IMR-90 (cell line): ENCODE measurements around the gene LCE1E. TPM values are rescaled to one million over a fixed set of nuclear protein-coding genes. Genes with fewer than 3 reads are reported as not detected.

Source experiments
- ATAC-seq: fragments of 200-7000 bp; cut with Tn5 transposase; 2 replicates; pipeline ENCODE4 v1.9.1; 2020; ENCODE audit warnings: low read depth, mild to moderate bottlenecking, moderate library complexity
- BruUV-seq: library from RNA; stranded (reverse); fragments of 400-500 nt; replicated peaks from 2 replicates; lab custom pipeline; 2021; lab: Mats Ljungman, UMichigan
- CTCF ChIA-PET: fragments of 300-600 bp; formaldehyde crosslinking; extraction: SDS; loops from one replicate; lab custom pipeline; 2021; ENCODE audit warnings: antibody characterized with exemption; lab: Yijun Ruan, JAX
- POLR2A ChIA-PET: fragments of 300-600 bp; sonication (Branson Sonifier 250); formaldehyde crosslinking; loops from one replicate; lab custom pipeline; 2022; ENCODE audit warnings: antibody characterized with exemption; ENCODE audit not compliant: unreplicated experiment; lab: Charles Lee
- DNase-seq: peaks from one replicate; pipeline ENCODE4 v3.0.0; 2013
- H2AFZ ChIP-seq: replicated peaks from 2 replicates; pipeline ENCODE3; 2013; ENCODE audit warnings: low read length, mild to moderate bottlenecking; ENCODE audit not compliant: poor library complexity
- H2AK5ac ChIP-seq: 2 replicates; pipeline ENCODE4 v1.6.1; 2013; ENCODE audit warnings: low read depth, low read length, inconsistent platforms
- H2AK9ac ChIP-seq: replicated peaks from 2 replicates; pipeline ENCODE3; 2013; ENCODE audit warnings: mild to moderate bottlenecking, low read depth, low read length, moderate library complexity; ENCODE audit not compliant: poor library complexity
- H2BK120ac ChIP-seq: 2 replicates; pipeline ENCODE4 v1.6.1; 2013; ENCODE audit warnings: low read depth, low read length, inconsistent platforms
- H2BK15ac ChIP-seq: 3 replicates; pipeline ENCODE4 v1.6.1; 2013; ENCODE audit warnings: low read depth, low read length, inconsistent platforms
- H2BK20ac ChIP-seq: 2 replicates; pipeline ENCODE4 v1.6.1; 2013; ENCODE audit warnings: low read depth, mild to moderate bottlenecking, inconsistent platforms, low read length, moderate library complexity
- H2BK5ac ChIP-seq: 2 replicates; pipeline ENCODE4 v1.6.1; 2013; ENCODE audit warnings: mild to moderate bottlenecking, low read depth, low read length, inconsistent platforms; ENCODE audit not compliant: poor library complexity, severe bottlenecking
- H3K14ac ChIP-seq: replicated peaks from 2 replicates; pipeline ENCODE4 v1.6.1; 2013; ENCODE audit warnings: low read depth, low read length, inconsistent platforms
- H3K18ac ChIP-seq: 2 replicates; pipeline ENCODE4 v1.6.1; 2013; ENCODE audit warnings: low read depth, low read length, control low read depth
- H3K23ac ChIP-seq: 2 replicates; pipeline ENCODE4 v1.6.1; 2013; ENCODE audit warnings: low read depth, low read length, inconsistent platforms
- H3K27ac ChIP-seq: 2 replicates; pipeline ENCODE4 v1.5.1; 2013; ENCODE audit warnings: mild to moderate bottlenecking, control low read depth, low read length; ENCODE audit not compliant: insufficient read depth
- H3K27me3 ChIP-seq: 2 replicates; pipeline ENCODE4 v1.6.1; 2013; ENCODE audit warnings: low read length; ENCODE audit not compliant: control insufficient read depth, insufficient read depth
- H3K36me3 ChIP-seq: 2 replicates; pipeline ENCODE4 v1.6.1; 2013; ENCODE audit warnings: low read length, mixed read lengths; ENCODE audit not compliant: control insufficient read depth, insufficient read depth
- H3K4ac ChIP-seq: 2 replicates; pipeline ENCODE4 v1.6.1; 2013; ENCODE audit warnings: low read depth, low read length, inconsistent platforms
- H3K4me1 ChIP-seq: 2 replicates; pipeline ENCODE4 v1.6.1; 2013; ENCODE audit warnings: low read length, mixed read lengths; ENCODE audit not compliant: control insufficient read depth, insufficient read depth
- H3K4me2 ChIP-seq: 2 replicates; pipeline ENCODE4 v1.6.1; 2013; ENCODE audit warnings: low read depth, mild to moderate bottlenecking, control low read depth, low read length, moderate library complexity
- H3K4me3 ChIP-seq: 2 replicates; pipeline ENCODE4 v1.5.1; 2013; ENCODE audit warnings: low read depth, mild to moderate bottlenecking, control low read depth, low read length, moderate library complexity; ENCODE audit not compliant: insufficient read depth
- H3K56ac ChIP-seq: 2 replicates; pipeline ENCODE4 v1.6.1; 2013; ENCODE audit warnings: low read length, inconsistent platforms; ENCODE audit not compliant: insufficient read depth; ENCODE audit errors: extremely low read depth
- H3K79me1 ChIP-seq, 2 experiments: 2 replicates each; pipeline ENCODE4 v1.6.1; 2013; ENCODE audit warnings: low read length in 2 of 2, inconsistent platforms in 1 of 2, low read depth in 1 of 2
- H3K9ac ChIP-seq: 2 replicates; pipeline ENCODE4 v1.6.1; 2013; ENCODE audit warnings: low read depth, low read length, control low read depth
- H3K9me1 ChIP-seq: 2 replicates; pipeline ENCODE4 v1.6.1; 2013; ENCODE audit warnings: low read length, inconsistent platforms; ENCODE audit not compliant: insufficient read depth
- H3K9me3 ChIP-seq: 2 replicates; pipeline ENCODE4 v1.6.1; 2013; ENCODE audit warnings: low read length; ENCODE audit not compliant: control insufficient read depth, insufficient read depth
- H4K20me1 ChIP-seq: 2 replicates; pipeline ENCODE4 v1.6.1; 2013; ENCODE audit warnings: low read length, inconsistent platforms; ENCODE audit not compliant: insufficient read depth
- H4K5ac ChIP-seq: 2 replicates; pipeline ENCODE4 v1.6.1; 2013; ENCODE audit warnings: mild to moderate bottlenecking, low read depth, low read length, control low read depth
- H4K8ac ChIP-seq, 2 experiments: 2 replicates each; pipeline ENCODE4 v1.6.1; 2013; ENCODE audit warnings: low read depth in 2 of 2, low read length in 2 of 2, control low read depth in 1 of 2, inconsistent platforms in 1 of 2
- H4K91ac ChIP-seq: 2 replicates; pipeline ENCODE4 v1.6.1; 2013; ENCODE audit warnings: low read depth, low read length, inconsistent platforms; ENCODE audit not compliant: insufficient read depth
- BHLHE40 ChIP-seq: fragments of 150-350 bp; IDR thresholded peaks from 2 replicates; pipeline ENCODE4 v1.6.1; 2016; ENCODE audit warnings: mild to moderate bottlenecking, low read depth, low read length
- CEBPB ChIP-seq: IDR thresholded peaks from 2 replicates; pipeline ENCODE4 v1.6.1; 2012; ENCODE audit warnings: low read depth, low read length, improper control_type of control experiment
- CHD1 ChIP-seq: IDR thresholded peaks from 2 replicates; pipeline ENCODE4 v1.6.1; 2012; ENCODE audit warnings: low read depth, low read length, improper control_type of control experiment
- CTCF ChIP-seq: conservative IDR thresholded peaks from 2 replicates; pipeline ENCODE4 v1.5.1; 2012; ENCODE audit warnings: mild to moderate bottlenecking, low read depth, low read length, improper control_type of control experiment
- ELK1 ChIP-seq: fragments of 150-350 bp; IDR thresholded peaks from 2 replicates; pipeline ENCODE4 v1.6.1; 2016; ENCODE audit warnings: low read depth, mild to moderate bottlenecking, low read length, moderate library complexity, borderline replicate concordance
- FOS ChIP-seq: fragments of 150-350 bp; IDR thresholded peaks from 2 replicates; pipeline ENCODE4 v1.6.1; 2016; ENCODE audit warnings: low read depth, low read length
- MAZ ChIP-seq: IDR thresholded peaks from 2 replicates; pipeline ENCODE4 v1.6.1; 2012; ENCODE audit warnings: low read depth, mild to moderate bottlenecking, low read length, improper control_type of control experiment, moderate library complexity, borderline replicate concordance
- MXI1 ChIP-seq: IDR thresholded peaks from 2 replicates; pipeline ENCODE4 v1.6.1; 2012; ENCODE audit warnings: low read depth, mild to moderate bottlenecking, low read length, moderate library complexity, borderline replicate concordance
- NFE2L2 ChIP-seq: fragments of 150-350 bp; IDR thresholded peaks from 2 replicates; pipeline ENCODE4 v1.6.1; 2016; ENCODE audit warnings: low read depth, mild to moderate bottlenecking, low read length
- POLR2A ChIP-seq: IDR thresholded peaks from 2 replicates; pipeline ENCODE4 v1.6.1; 2012; ENCODE audit warnings: mild to moderate bottlenecking, low read depth, low read length
- RAD21 ChIP-seq: IDR thresholded peaks from 2 replicates; pipeline ENCODE4 v1.6.1; 2012; ENCODE audit warnings: low read length, improper control_type of control experiment
- RCOR1 ChIP-seq: IDR thresholded peaks from 2 replicates; pipeline ENCODE4 v1.6.1; 2012; ENCODE audit warnings: mild to moderate bottlenecking, low read length, improper control_type of control experiment; ENCODE audit not compliant: insufficient replicate concordance
- RFX5 ChIP-seq: IDR thresholded peaks from 2 replicates; pipeline ENCODE4 v1.8.0; 2012; ENCODE audit warnings: low read depth, mild to moderate bottlenecking, low read length, moderate library complexity
- SMC3 ChIP-seq: fragments of 150-350 bp; IDR thresholded peaks from 2 replicates; pipeline ENCODE4 v1.6.1; 2016; ENCODE audit warnings: low read depth, mild to moderate bottlenecking, antibody characterized with exemption, low read length, moderate library complexity
- WGBS, 2 experiments: methylation state at CpG; one replicate each; pipeline versions ENCODE4 v1.1.5 to v1.1.7; 2013; ENCODE audit warnings: missing lambda C conversion rate in 2 of 2; ENCODE audit not compliant: insufficient read length in 1 of 2; ENCODE audit errors: extremely low coverage in 2 of 2; 5-methylcytosine and 5-hydroxymethylcytosine counted together
- dilution Hi-C: fragments of 300-500 bp; cut with HindIII; formaldehyde crosslinking; loops from one replicate; pipeline ENCODE4 v1.14.3; 2018; ENCODE audit warnings: low sequenced_read_pairs; ENCODE audit not compliant: unreplicated experiment
- in situ Hi-C: fragments of 300-500 bp; cut with MboI; formaldehyde crosslinking; loops from 3 replicates; pipeline ENCODE4 v1.14.3; 2019; ENCODE audit warnings: low sequenced_read_pairs, inconsistent platforms, mixed read lengths
- intact Hi-C: fragments of 100-400 bp; cut with micrococcal nuclease; formaldehyde crosslinking; loops from 2 replicates; pipeline ENCODE4 v1.10.0; 2022
- polyA plus RNA-seq, 3 experiments: library from polyadenylated mRNA; depleted of rRNA; stranded (reverse); fragments of >200 nt; gene quantifications; 2 replicates each; pipeline ENCODE4 v1.2.3, GENCODE V29; 2012; ENCODE audit warnings: low replicate concordance in 1 of 3
- total RNA-seq: library from RNA; depleted of rRNA; stranded (reverse); fragments of >200 nt; gene quantifications from 2 replicates; pipeline ENCODE4 v1.2.3, GENCODE V29; 2012
- TF ChIP-seq, protein P1 (sequence below): fragments of 150-350 bp; IDR thresholded peaks from 2 replicates; pipeline ENCODE4 v1.6.1; 2017; ENCODE audit warnings: mild to moderate bottlenecking, antibody characterized with exemption, low read length, low read depth

LCE1E gene
- total and polyA plus RNA-seq, 2 of the 4 experiments (the other 2 are of a cell fraction) = not detected

DNA sequence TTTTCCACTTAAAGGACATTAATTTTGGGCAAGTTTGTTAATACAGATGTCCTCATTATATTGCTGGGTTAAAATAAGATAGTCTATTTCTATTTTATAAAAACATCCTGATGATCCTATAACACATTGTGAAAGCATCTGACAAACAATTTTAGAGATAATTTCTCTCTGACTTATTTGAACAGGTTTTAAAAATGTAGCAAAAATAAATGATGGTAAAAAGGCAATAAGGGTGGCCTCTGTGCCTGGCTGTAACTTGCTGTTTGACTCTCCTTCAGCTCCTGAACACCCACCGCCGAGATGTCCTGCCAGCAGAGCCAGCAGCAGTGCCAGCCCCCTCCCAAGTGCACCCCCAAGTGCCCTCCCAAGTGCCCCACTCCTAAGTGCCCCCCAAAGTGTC is 41.1 kb downstream of the LCE1E start, which contains the start of gene LCE1A:
LCE1A (plus strand) TSS at position 301 of the 400 bp plus-strand sequence; CDS start at position 301, 0 bp downstream.
- H4K5ac ChIP-seq = no peak within 1 kb of the TSS
- H3K23ac ChIP-seq = no peak within 1 kb of the TSS
- no peak within 1 kb of the TSS for H2BK20ac ChIP-seq
- no peak within 1 kb of the TSS for H4K8ac ChIP-seq
- 21% methylated on average over 2 of the region's 2 CpGs; no CpG with 5 or more reads in 1 of the 2 experiments for WGBS, 2 experiments
- no peaks in the 10 kb centered on the region for H3K9me3 ChIP-seq
- no peak within 1 kb of the TSS for H2BK15ac ChIP-seq
- H3K27ac ChIP-seq = no peak within 1 kb of the TSS
- H3K18ac ChIP-seq = no peak within 1 kb of the TSS
- no peak within 1 kb of the TSS for H3K4ac ChIP-seq
- dilution Hi-C loops = no loop called here
- H3K27me3 ChIP-seq = no peaks in the 10 kb centered on the region
- H3K36me3 ChIP-seq = no peaks in the 10 kb centered on the region
- H2AFZ ChIP-seq = no peak within 1 kb of the TSS
- no peak within 1 kb of the TSS for H3K9ac ChIP-seq
- H4K91ac ChIP-seq = no peak within 1 kb of the TSS
- H3K79me1 ChIP-seq = no peaks in the 10 kb centered on the region
- TF ChIP-seq, protein P1, sequence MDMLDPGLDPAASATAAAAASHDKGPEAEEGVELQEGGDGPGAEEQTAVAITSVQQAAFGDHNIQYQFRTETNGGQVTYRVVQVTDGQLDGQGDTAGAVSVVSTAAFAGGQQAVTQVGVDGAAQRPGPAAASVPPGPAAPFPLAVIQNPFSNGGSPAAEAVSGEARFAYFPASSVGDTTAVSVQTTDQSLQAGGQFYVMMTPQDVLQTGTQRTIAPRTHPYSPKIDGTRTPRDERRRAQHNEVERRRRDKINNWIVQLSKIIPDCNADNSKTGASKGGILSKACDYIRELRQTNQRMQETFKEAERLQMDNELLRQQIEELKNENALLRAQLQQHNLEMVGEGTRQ = no peak
- TF ChIP-seq MAZ (no peak), MXI1 (no peak), POLR2A (no peak), SMC3 (no peak), CEBPB (no peak), RFX5 (no peak), BHLHE40 (no peak), NFE2L2 (no peak), ELK1 (no peak), RCOR1 (no peak), RAD21 (no peak), CTCF (no peak), CHD1 (no peak), FOS (no peak)
- no peak within 1 kb of the TSS for H2AK5ac ChIP-seq
- H4K20me1 ChIP-seq = no peaks in the 10 kb centered on the region
- in situ Hi-C loops = no loop called here
- no peak for ATAC-seq
- POLR2A ChIA-PET = no interaction called here
- no TSS peak for BruUV-seq
- no peak within 1 kb of the TSS for H3K14ac ChIP-seq
- no peaks in the 10 kb centered on the region for H3K9me1 ChIP-seq
- H2BK5ac ChIP-seq = no peak within 1 kb of the TSS
- intact Hi-C loops = no loop called here
- no peak for DNase-seq
- no peak within 1 kb of the TSS for H3K4me2 ChIP-seq
- H3K56ac ChIP-seq = no peak within 1 kb of the TSS; the same call in 1 of the 2 replicates
- no peak within 1 kb of the TSS for H2AK9ac ChIP-seq
- H3K4me1 ChIP-seq = no peaks in the 10 kb centered on the region
- no peak within 1 kb of the TSS for H3K4me3 ChIP-seq
- no peak within 1 kb of the TSS for H2BK120ac ChIP-seq
- CTCF ChIA-PET = no interaction called here
